Type B pancreatic cell (in vitro differentiated cells): ENCODE data around the gene MASP2. TPM values are rescaled to one million over a fixed set of nuclear protein-coding genes. Genes with fewer than 3 reads are reported as not detected.
"Not testable (repeated sequence)": the region's sequence is repeated elsewhere in the genome, so short reads cannot be mapped to it uniquely, and the experiment has no call there.

Source experiments
- DNase-seq: peaks from one replicate; pipeline ENCODE4 v3.0.0; 2021; ENCODE audit warnings: mixed read lengths; ENCODE audit not compliant: unreplicated experiment; ENCODE audit errors: extremely low spot score
- H3K27ac Mint-ChIP-seq: 2 replicates; pipeline ENCODE4 v1.8.0; 2021; ENCODE audit warnings: mild to moderate bottlenecking, mixed read lengths
- H3K27me3 Mint-ChIP-seq: 2 replicates; pipeline ENCODE4 v1.8.0; 2021; ENCODE audit warnings: mixed read lengths
- H3K36me3 Mint-ChIP-seq: 2 replicates; pipeline ENCODE4 v1.8.0; 2021; ENCODE audit warnings: mixed read lengths
- H3K4me1 Mint-ChIP-seq: one replicate; pipeline ENCODE4 v1.8.0; 2021; ENCODE audit warnings: mixed read lengths; ENCODE audit not compliant: unreplicated experiment
- H3K4me3 Mint-ChIP-seq: 2 replicates; pipeline ENCODE4 v1.8.0; 2021; ENCODE audit warnings: mild to moderate bottlenecking, mixed read lengths
- H3K9me3 Mint-ChIP-seq: 2 replicates; pipeline ENCODE4 v1.8.0; 2021; ENCODE audit warnings: mixed read lengths
- long read RNA-seq: library from polyadenylated mRNA; unstranded; transcript quantifications from one replicate; pipeline ENCODE4 v2.0.0, GENCODE V29; 2020
- total RNA-seq: library from RNA; stranded (reverse); gene quantifications from 2 replicates; pipeline ENCODE4 v1.2.1, GENCODE V29; 2021; ENCODE audit warnings: low replicate concordance
- TF ChIP-seq, protein P1 (sequence below): fragments of 200-600 bp; sonication (generic); conservative IDR thresholded peaks from 2 replicates; pipeline ENCODE4 v1.5.0; 2021; ENCODE audit warnings: antibody characterized with exemption, mild to moderate bottlenecking

Gene MASP2
- total RNA-seq: 0.29 and 0.34 TPM in 2 replicates
- long read RNA-seq: 0 reads

DNA sequence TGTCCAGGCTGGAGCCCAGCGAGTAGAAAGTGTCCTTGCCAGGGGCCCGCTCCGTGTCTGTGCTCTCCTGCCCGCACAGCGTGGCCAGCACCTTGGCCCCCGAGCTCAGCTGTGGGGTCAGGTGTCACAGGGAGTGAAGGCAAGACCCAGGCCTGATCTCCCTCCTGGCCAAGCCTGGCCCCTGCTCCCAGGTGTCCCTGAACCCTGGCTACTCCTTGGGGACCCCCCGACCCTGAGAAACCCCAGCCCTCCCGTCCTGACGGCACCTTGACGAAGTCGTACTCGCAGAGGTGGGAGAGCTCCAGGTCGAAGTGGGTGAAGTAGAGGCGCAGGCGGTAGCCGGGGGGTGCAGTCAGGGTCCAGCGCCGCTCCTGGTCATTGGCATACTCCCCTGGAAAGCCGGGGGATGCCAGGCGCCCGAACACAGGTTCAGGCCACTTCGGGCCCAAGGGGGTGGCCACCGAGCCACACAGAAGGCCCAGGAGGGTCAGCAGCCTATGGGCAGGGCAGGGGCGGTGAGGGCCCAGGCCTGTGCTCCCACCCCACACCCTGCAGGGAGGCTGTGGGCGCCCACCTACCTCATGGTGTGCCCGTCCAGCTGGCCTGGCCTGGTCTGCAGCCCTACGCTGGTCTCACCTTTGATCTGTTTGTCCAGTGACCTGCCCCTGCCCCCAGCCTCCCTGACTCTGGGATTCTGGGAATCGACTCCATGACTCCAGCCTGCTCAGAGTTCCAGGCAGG is at the start of gene MASP2:
MASP2 (minus strand) TSS at position 615 of the 741 bp plus-strand sequence; CDS start at position 583, 32 bp downstream.
- H3K27ac Mint-ChIP-seq: no peak within 1 kb of the TSS
- H3K9me3 Mint-ChIP-seq: no peaks in the 10 kb centered on the region
- H3K4me3 Mint-ChIP-seq: no peak within 1 kb of the TSS

GRCh38 chr1:11083784-11084183 is 36.7 kb upstream of the MASP2 start:
- peaks cover 37% of the 10 kb centered on the region for H3K36me3 Mint-ChIP-seq
- H3K4me1 Mint-ChIP-seq, H3K9me3 Mint-ChIP-seq, DNase-seq, H3K27ac Mint-ChIP-seq, H3K27me3 Mint-ChIP-seq, H3K4me3 Mint-ChIP-seq: not testable (repeated sequence)

More for the DNA sequence above, at the start of gene MASP2:
- TF ChIP-seq, protein P1, sequence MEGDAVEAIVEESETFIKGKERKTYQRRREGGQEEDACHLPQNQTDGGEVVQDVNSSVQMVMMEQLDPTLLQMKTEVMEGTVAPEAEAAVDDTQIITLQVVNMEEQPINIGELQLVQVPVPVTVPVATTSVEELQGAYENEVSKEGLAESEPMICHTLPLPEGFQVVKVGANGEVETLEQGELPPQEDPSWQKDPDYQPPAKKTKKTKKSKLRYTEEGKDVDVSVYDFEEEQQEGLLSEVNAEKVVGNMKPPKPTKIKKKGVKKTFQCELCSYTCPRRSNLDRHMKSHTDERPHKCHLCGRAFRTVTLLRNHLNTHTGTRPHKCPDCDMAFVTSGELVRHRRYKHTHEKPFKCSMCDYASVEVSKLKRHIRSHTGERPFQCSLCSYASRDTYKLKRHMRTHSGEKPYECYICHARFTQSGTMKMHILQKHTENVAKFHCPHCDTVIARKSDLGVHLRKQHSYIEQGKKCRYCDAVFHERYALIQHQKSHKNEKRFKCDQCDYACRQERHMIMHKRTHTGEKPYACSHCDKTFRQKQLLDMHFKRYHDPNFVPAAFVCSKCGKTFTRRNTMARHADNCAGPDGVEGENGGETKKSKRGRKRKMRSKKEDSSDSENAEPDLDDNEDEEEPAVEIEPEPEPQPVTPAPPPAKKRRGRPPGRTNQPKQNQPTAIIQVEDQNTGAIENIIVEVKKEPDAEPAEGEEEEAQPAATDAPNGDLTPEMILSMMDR: no peak
- Mint-ChIP-seq H3K36me3 (no peaks in the 10 kb centered on the region), H3K27me3 (no peaks in the 10 kb centered on the region), H3K4me1 (peaks cover 3% of the 10 kb centered on the region)
- no peak for DNase-seq

GRCh38 chr1:11080931-11081330 is 33.9 kb upstream of the MASP2 start:
- Mint-ChIP-seq H3K36me3 (peaks cover 27% of the 10 kb centered on the region), H3K9me3 (no peaks in the 10 kb centered on the region), H3K4me1 (no peaks in the 10 kb centered on the region), H3K4me3 (no peak overlapping the region), H3K27ac (peak overlapping the region; percentile 52), H3K27me3 (no peaks in the 10 kb centered on the region)
- DNase-seq: no peak
- TF ChIP-seq, protein P1: no peak

DNA sequence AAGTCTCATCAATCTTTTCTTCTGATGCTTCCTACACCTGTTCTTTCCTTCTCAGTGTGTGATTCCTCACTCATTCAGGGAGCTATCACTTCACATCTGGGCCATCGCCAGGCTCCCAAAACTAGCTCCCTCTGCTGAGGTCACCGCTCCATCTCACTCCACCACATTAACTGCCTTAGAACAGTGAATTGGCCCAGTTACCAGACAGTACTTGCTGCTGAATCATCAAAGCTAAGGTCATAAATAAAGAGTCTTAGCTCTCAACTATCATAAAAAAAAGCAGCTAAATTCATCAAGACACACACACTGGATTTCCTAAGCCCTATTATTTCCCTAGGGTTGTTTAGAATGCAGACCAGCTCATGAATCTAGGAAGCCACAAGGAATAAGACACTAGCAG is 31.6 kb upstream of the MASP2 start:
- no peaks in the 10 kb centered on the region for H3K27me3 Mint-ChIP-seq
- TF ChIP-seq, protein P1: no peak
- H3K27ac Mint-ChIP-seq: no peak overlapping the region
- no peaks in the 10 kb centered on the region for H3K9me3 Mint-ChIP-seq
- H3K36me3 Mint-ChIP-seq: peaks cover 31% of the 10 kb centered on the region
- DNase-seq: no peak
- H3K4me1 Mint-ChIP-seq: no peaks in the 10 kb centered on the region
- no peak overlapping the region for H3K4me3 Mint-ChIP-seq

DNA sequence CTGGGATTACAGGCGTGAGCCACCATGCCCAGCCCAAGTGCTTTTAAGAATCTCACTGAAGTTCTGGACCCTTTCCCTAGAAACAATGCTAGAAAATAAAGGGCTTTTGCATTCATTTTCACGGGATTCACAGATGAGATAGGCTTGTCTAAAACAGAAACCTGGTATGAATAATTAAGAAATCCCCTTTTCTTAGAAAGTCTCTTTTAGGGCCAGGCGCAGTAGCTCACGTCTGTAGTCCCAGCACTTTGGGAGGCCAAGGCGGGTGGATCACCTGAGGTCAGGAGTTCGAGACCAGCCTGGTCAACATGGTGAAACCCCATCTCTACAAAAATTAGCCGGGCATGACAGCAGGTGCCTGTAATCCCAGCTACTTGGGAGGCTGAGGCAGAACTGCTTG is 26.4 kb upstream of the MASP2 start:
- DNase-seq, H3K4me3 Mint-ChIP-seq, H3K27ac Mint-ChIP-seq, H3K9me3 Mint-ChIP-seq, H3K4me1 Mint-ChIP-seq, H3K27me3 Mint-ChIP-seq: not testable (repeated sequence)
- peaks cover 29% of the 10 kb centered on the region for H3K36me3 Mint-ChIP-seq

DNA sequence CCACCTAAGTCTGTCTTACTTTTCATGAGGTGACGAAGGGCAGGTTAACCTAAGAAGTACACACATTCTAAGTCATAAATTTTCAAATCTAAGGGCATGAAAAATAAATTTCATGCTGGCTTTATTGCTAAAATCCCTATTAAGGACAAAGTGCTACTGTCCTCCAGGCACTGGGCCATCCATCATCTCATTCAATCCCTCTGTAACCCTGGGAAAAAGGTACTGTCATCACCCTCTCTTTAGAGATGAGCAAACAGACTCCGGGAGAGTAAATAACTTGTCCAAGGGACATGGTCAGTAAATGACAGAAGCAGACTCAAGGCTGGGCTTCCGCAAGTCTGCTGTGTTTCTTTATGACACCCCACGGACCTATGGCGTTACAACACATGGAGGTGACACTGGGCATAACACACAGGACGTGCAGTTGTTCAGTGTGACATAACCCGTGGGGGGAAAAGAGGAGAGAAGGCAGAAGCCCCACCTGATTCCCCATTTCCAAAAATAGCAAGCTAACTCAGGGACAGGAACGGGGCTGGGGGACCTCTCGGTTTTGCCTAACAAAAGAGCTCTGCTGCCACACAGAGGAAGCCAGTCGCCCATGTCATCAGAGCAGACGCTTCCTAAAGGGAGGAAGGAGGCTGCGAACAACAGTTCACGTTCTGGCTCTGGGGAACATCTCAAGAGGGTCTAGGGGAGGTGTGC is 25.3 kb upstream of the MASP2 start:
- Mint-ChIP-seq H3K4me1 (no peaks in the 10 kb centered on the region), H3K36me3 (peaks cover 25% of the 10 kb centered on the region), H3K4me3 (no peak overlapping the region), H3K27me3 (no peaks in the 10 kb centered on the region), H3K27ac (no peak overlapping the region), H3K9me3 (no peaks in the 10 kb centered on the region)
- TF ChIP-seq, protein P1: no peak
- DNase-seq: no peak
